D721Med (cell line): ENCODE measurements around the gene EHD1.

Experiments used
- DNase-seq: peaks from one replicate; pipeline ENCODE4 v3.0.0; 2011; ENCODE audit warnings: low spot score; ENCODE audit not compliant: insufficient read length
- FAIRE-seq: peaks from 2 replicates; lab custom pipeline; 2011; peaks lifted over from hg19 to GRCh38; lab: Jason Lieb, UNC
- CTCF ChIP-seq: IDR thresholded peaks from 2 replicates; pipeline ENCODE4 v1.5.1; 2012; ENCODE audit warnings: mild to moderate bottlenecking, control low read depth; ENCODE audit not compliant: insufficient read depth; ENCODE audit errors: missing control alignments

The EHD1 gene

GRCh38 chr11:64884019-64884418 lies 5.6 kb upstream of the EHD1 start:
- TF ChIP-seq CTCF = no peak
- FAIRE-seq (no peak), DNase-seq (no peak)

DNA sequence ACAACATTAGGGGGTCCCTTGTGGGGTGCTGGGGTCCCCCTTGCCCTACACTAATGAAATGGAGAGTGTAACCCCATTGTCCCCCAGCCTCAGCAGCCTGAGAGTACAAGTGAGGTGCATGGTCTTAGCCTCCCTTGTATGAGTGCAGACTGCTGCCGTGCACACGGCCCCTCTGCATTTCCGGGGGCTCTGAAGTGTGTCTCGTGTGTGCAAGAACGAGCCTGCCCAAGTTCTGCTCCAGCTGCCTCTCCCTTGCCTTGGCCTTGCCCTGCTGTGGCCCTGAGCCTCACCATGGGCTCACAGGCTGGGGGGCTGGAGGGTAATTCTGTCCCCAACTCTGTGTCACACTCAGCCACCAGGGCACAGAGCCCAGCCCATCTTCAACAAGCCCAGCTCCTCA lies 5.2 kb upstream of the EHD1 start:
- FAIRE-seq (no peak), DNase-seq (no peak)
- TF ChIP-seq CTCF = no peak

DNA sequence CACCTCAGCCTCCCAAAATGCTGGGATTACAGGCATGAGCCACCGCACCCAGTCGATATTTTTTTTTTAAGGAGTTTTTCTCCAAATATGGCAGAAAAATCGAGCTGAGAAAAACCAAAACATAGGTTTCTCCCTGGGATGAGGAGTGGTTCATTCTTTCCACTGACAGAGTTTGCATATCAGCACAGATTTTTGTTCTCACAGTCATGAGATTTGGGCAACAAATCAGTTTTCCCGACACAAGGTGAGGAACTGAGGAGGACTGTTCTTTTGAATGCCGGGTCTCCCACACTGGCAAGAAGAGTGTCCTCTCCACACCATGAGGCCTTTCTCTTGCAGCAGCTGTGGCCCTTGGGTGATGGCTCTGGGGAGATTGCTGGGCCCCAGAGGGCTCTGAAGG lies 3.8 kb upstream of the EHD1 start:
- no peak for DNase-seq
- no peak for TF ChIP-seq CTCF
- no peak for FAIRE-seq

- no peak for FAIRE-seq
Measured at GRCh38 chr11:64881476-64881875, 3.1 kb upstream of the EHD1 start.

DNA sequence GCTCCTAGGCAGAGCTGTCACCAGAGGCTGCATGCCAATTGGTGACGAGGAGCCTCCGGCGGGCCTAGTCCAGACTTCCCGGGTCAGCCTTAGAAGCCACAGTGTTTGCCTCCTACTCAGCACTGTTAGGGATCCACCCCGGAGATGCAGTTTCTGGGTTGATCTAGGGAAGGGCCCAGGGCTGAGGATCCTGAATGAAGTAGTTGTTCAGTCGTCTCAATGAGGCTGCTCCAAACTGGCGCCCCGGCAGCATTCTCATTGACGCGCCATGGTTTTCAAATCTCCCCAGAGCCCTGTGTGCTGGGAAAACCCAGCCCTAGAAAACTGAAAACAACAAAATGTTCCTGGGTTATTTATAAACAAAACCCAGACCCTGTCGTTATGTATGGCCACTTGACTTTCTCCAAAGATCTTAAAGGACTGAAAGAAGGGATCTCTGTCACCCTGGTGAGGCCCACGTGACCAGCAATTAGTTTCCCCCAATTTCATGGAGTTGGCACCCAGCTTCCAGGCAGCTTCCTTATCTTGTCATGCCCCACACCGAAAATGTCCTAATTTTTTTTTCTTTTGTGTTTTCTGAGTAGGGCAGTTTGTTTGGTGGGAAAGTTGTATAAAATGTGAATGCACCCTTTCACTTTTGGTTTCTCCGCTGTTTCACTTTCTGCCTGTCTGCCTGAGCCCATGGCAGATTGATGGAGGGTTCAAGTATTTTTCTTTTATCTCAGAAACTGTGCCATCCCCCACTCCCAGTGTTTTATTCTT lies 2.0 kb upstream of the EHD1 start:
- no peak for DNase-seq
- no peak for FAIRE-seq
- TF ChIP-seq CTCF = no peak

More at GRCh38 chr11:64881476-64881875, 3.1 kb upstream of the EHD1 start:
- DNase-seq = no peak
- TF ChIP-seq CTCF = no peak

- DNase-seq = no peak
- no peak for FAIRE-seq
Measured at GRCh38 chr11:64879244-64879900, 951 bp upstream of the EHD1 start.

More at GRCh38 chr11:64879244-64879900, 951 bp upstream of the EHD1 start:
- TF ChIP-seq CTCF = no peak
